ENCODE data around the gene BTBD9. TPM values are rescaled to one million over a fixed set of nuclear protein-coding genes. Genes with fewer than 3 reads are reported as not detected.

The BTBD9 gene
- total and polyA plus RNA-seq, 5 donors from 2014 or later: 11.6 to 79.7 (median 16.7) TPM

DNA sequence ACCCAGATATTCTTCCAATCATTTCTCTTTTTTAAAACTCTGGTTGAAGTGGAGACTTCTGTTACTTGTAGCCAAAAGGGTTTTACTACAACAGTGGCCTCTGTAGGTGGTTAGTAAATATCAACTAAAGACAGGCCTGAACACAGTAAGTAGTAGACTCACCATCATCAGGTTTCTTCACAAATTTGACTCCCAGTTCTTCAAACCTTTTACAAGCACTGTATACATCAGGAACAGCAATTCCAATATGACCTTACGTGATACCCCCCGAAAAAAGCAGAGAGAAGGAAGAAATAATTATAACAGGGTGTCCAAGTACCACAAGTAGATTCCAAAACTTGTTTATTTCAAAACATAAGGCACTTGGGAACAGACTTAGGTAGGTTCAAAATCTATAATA lies 42.1 kb upstream of the BTBD9 start:
- H3K27ac ChIP-seq (ENCODE audit: insufficient read depth, low read length, poor library complexity, severe bottlenecking): no peak overlapping the region
- H3K4me3 ChIP-seq (ENCODE audit: low read depth, low read length): no peak overlapping the region
- Mint-ChIP-seq H3K27ac (no peak overlapping the region), H3K27me3 (no peaks in the 10 kb centered on the region), H3K4me1 (peaks cover 0 to 9% (median 3%) of the 10 kb centered on the region in 4 donors), H3K36me3 (peaks cover 24% of the 10 kb centered on the region), H3K4me3 (no peak overlapping the region), H3K9me3 (no peaks in the 10 kb centered on the region)
- H3K9me3 ChIP-seq (ENCODE audit: control insufficient read depth in 2 of 2, low read length in 2 of 2): no peaks in the 10 kb centered on the region
- H3K27me3 ChIP-seq (ENCODE audit: control insufficient read depth, insufficient read depth, low read length): no peaks in the 10 kb centered on the region
- H3K36me3 ChIP-seq (ENCODE audit: control insufficient read depth, insufficient read depth, low read length): peaks cover 40% of the 10 kb centered on the region
- H3K4me1 ChIP-seq (ENCODE audit: control insufficient read depth, insufficient read depth, low read length, poor library complexity, severe bottlenecking): no peaks in the 10 kb centered on the region
- no peak for ATAC-seq (ENCODE audit: low read depth in 2 of 2)
- DNase-seq: no peak

DNA sequence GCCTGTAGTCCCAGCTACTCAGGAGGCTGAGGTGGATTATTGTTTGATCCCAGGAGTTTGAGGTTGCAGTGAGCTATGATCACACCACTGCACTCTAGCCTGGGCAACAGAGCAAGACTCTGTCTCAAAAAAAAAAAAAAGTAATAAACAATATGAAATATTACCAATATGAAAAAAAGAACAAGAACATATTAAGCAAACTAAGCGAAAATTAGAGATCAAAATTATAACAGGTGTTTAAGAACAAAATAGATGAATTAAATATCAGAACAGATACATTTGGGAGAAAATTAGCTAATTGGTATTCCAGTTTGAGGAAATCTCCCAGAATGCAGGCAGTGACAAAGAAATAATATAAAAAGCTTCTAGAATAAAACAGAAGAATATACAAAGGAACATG lies 39.9 kb upstream of the BTBD9 start:
- Mint-ChIP-seq H3K36me3 (peaks cover 43% of the 10 kb centered on the region), H3K27me3 (no peaks in the 10 kb centered on the region), H3K27ac (no peak overlapping the region), H3K4me1 (peaks cover 0 to 5% (median 0%) of the 10 kb centered on the region in 4 donors), H3K4me3 (no peak overlapping the region), H3K9me3 (no peaks in the 10 kb centered on the region)
- Histone ChIP-seq H3K27ac (ENCODE audit: insufficient read depth, low read length, poor library complexity, severe bottlenecking) (no peak overlapping the region), H3K36me3 (ENCODE audit: control insufficient read depth, insufficient read depth, low read length) (peaks cover 50% of the 10 kb centered on the region), H3K4me1 (ENCODE audit: control insufficient read depth, insufficient read depth, low read length, poor library complexity, severe bottlenecking) (no peaks in the 10 kb centered on the region), H3K4me3 (ENCODE audit: low read depth, low read length) (no peak overlapping the region), H3K9me3 (ENCODE audit: control insufficient read depth in 2 of 2, low read length in 2 of 2) (no peaks in the 10 kb centered on the region), H3K27me3 (ENCODE audit: control insufficient read depth, insufficient read depth, low read length) (no peaks in the 10 kb centered on the region)
- no peak for DNase-seq
- ATAC-seq (ENCODE audit: low read depth in 2 of 2): no peak

DNA sequence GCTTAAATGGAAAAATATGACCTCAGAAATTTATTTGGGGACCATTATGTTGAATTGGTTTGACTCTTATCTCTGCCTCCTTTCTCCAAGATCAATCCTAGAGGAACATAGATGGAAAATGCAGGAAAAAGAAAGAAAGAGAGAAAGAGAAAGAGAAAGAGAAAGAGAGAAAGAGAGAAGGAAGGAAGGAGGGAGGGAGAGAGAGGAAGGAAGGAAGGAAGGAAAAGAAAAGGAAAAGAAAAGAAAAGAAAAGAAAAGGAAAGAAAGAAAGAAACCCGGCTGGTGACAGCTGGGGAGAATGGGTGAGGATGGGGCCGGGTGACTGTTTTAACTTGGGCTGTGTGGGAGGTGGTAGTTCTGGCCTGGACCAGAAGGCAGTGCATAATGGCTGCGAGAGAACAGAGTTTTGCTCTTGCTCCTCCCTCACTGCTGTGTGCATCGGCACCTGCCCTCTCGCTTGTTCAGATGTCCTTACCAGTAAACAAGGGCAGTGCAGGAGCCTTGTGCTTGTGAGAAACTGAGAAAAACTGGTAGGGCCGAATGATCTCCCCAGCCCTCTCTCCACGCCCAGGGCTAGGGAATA lies 38.5 kb upstream of the BTBD9 start:
- Mint-ChIP-seq H3K4me1 (peaks cover 0 to 10% (median 6%) of the 10 kb centered on the region in 4 donors), H3K27ac (peak overlapping the region in 1 of 3 donors; percentile 63)

DNA sequence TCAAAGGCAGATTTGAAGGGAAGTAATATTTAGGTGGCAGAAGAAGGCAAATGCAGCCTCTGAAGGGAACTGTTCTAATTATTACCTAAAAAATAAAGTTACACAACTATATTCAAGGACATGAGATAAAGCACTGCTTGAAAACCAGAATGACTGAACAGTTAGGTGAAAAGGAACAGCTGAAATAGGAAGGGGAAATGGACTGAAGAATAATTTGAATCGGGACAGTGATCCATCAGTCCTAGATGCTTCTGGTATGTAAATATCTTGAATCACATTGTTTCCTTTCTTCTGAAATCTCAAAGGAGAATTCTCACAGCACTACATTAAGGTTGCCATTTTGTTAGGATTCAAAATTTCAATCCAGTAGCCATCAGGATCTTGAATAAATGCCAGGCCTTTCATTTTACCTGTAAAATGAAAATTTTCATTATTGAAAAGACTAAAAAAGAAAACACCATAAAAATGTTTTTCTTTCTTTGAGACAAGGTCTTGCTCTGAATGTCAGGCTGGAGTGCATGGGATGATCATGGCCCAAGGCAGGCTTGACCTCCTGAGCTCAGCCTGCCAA lies 37.3 kb upstream of the BTBD9 start:
- no peaks in the 10 kb centered on the region for H3K4me1 ChIP-seq (ENCODE audit: control insufficient read depth, insufficient read depth, low read length, poor library complexity, severe bottlenecking)
- H3K9me3 ChIP-seq (ENCODE audit: control insufficient read depth in 2 of 2, low read length in 2 of 2): no peaks in the 10 kb centered on the region
- H3K4me3 ChIP-seq (ENCODE audit: low read depth, low read length): no peak overlapping the region
- Mint-ChIP-seq H3K27me3 (no peaks in the 10 kb centered on the region), H3K36me3 (peaks cover 38% of the 10 kb centered on the region), H3K4me3 (no peak overlapping the region), H3K9me3 (no peaks in the 10 kb centered on the region), H3K27ac (peak overlapping the region in 1 of 3 donors; percentile 82), H3K4me1 (peaks cover 0 to 10% (median 7%) of the 10 kb centered on the region in 4 donors)
- H3K36me3 ChIP-seq (ENCODE audit: control insufficient read depth, insufficient read depth, low read length): peaks cover 33% of the 10 kb centered on the region
- no peaks in the 10 kb centered on the region for H3K27me3 ChIP-seq (ENCODE audit: control insufficient read depth, insufficient read depth, low read length)
- ATAC-seq (ENCODE audit: low read depth in 2 of 2): no peak
- no peak for DNase-seq
- no peak overlapping the region for H3K27ac ChIP-seq (ENCODE audit: insufficient read depth, low read length, poor library complexity, severe bottlenecking)

More for the DNA sequence above, 38.5 kb upstream of the BTBD9 start:
- Mint-ChIP-seq H3K4me3 (no peak overlapping the region), H3K9me3 (no peaks in the 10 kb centered on the region), H3K36me3 (peaks cover 44% of the 10 kb centered on the region), H3K27me3 (no peaks in the 10 kb centered on the region)
- Histone ChIP-seq H3K4me3 (ENCODE audit: low read depth, low read length) (no peak overlapping the region), H3K9me3 (ENCODE audit: control insufficient read depth in 2 of 2, low read length in 2 of 2) (no peaks in the 10 kb centered on the region), H3K27ac (ENCODE audit: insufficient read depth, low read length, poor library complexity, severe bottlenecking) (no peak overlapping the region), H3K36me3 (ENCODE audit: control insufficient read depth, insufficient read depth, low read length) (peaks cover 45% of the 10 kb centered on the region), H3K27me3 (ENCODE audit: control insufficient read depth, insufficient read depth, low read length) (no peaks in the 10 kb centered on the region), H3K4me1 (ENCODE audit: control insufficient read depth, insufficient read depth, low read length, poor library complexity, severe bottlenecking) (no peaks in the 10 kb centered on the region)
- DNase-seq (no peak), ATAC-seq (ENCODE audit: low read depth in 2 of 2) (no peak)

DNA sequence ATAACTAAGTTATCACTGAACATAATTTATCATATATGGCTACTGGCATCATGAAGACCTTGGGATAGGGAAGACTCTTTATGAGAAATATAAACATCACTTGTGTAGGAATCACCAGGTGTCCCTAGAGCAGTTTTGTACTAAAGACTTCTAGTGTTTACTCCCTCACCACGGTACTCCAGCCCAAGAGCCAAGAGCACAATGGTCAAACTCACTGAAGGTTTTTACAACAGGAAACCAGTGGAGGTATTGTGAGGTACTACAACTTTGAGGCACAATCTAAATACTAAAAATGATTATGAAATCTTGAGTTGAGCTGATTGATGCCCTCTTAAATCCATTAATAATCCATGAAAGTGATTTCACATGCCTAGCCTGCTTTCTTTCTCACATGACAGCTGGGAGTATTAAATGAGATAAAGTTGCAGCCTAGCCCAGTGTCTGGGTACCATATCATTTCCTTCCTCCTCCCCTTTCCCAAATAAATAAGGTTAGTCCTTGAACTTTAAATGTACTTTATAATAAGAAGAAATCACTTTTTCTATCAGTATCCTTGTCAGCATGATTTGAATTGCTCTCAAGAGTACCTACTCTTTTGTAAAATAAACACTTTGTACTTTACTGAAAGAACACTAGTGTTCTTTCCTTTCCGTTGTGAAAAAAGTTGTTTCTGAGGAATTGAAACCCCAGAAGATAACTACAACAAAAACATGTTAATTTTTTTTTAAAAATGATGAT lies 36.7 kb upstream of the BTBD9 start:
- Mint-ChIP-seq H3K36me3 (peaks cover 31% of the 10 kb centered on the region), H3K4me3 (no peak overlapping the region), H3K27me3 (no peaks in the 10 kb centered on the region), H3K27ac (no peak overlapping the region), H3K9me3 (no peaks in the 10 kb centered on the region), H3K4me1 (peaks cover 0 to 10% (median 9%) of the 10 kb centered on the region in 4 donors)
- DNase-seq (no peak), ATAC-seq (ENCODE audit: low read depth in 2 of 2) (no peak)
- Histone ChIP-seq H3K9me3 (ENCODE audit: control insufficient read depth in 2 of 2, low read length in 2 of 2) (no peaks in the 10 kb centered on the region), H3K4me3 (ENCODE audit: low read depth, low read length) (no peak overlapping the region), H3K4me1 (ENCODE audit: control insufficient read depth, insufficient read depth, low read length, poor library complexity, severe bottlenecking) (no peaks in the 10 kb centered on the region), H3K36me3 (ENCODE audit: control insufficient read depth, insufficient read depth, low read length) (peaks cover 26% of the 10 kb centered on the region), H3K27me3 (ENCODE audit: control insufficient read depth, insufficient read depth, low read length) (no peaks in the 10 kb centered on the region), H3K27ac (ENCODE audit: insufficient read depth, low read length, poor library complexity, severe bottlenecking) (no peak overlapping the region)

DNA sequence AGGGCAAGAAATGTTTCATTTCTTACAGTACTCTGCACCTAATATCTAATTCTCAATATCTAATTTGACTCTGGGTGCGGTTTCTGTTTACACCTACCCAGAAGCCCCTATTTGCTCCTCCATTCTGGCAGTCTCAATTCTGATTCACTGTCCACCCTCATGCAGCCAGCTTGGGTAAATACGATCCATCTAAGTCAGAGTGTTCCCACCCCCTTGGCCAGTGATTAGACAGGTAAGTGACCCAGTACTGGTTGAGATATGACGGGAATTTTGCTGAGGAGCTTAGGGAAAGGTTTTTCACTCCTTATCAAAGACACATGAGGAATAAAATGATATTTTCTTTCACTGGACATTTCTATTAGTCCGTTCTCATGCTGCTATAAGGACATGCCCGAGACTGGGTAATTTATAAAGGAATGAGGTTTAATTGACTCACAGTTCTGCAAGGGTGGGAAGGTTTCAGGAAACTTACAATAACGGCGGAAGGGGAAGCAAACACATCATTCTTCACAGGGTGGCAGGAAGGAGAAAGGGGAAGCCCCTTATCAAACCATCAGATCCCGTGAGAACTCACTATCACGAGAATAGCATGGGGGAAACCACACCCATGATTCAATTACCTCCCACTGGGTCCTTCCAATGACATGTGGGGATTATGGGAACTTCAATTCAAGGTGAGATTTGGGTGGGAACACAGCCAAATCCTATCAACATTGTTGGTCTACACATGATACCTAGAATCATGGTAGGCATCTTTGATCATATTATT lies 33.9 kb upstream of the BTBD9 start:
- ATAC-seq (ENCODE audit: low read depth in 2 of 2) (no peak), DNase-seq (peak in 1 of 3 donors; percentile 31)
- H3K27me3 Mint-ChIP-seq: no peaks in the 10 kb centered on the region
- H3K27ac Mint-ChIP-seq: no peak overlapping the region
- H3K4me1 Mint-ChIP-seq: peaks cover 0 to 10% (median 9%) of the 10 kb centered on the region in 4 donors
- Histone ChIP-seq H3K36me3 (ENCODE audit: control insufficient read depth, insufficient read depth, low read length) (peaks cover 20% of the 10 kb centered on the region), H3K27me3 (ENCODE audit: control insufficient read depth, insufficient read depth, low read length) (no peaks in the 10 kb centered on the region), H3K9me3 (ENCODE audit: control insufficient read depth in 2 of 2, low read length in 2 of 2) (no peaks in the 10 kb centered on the region), H3K4me1 (ENCODE audit: control insufficient read depth, insufficient read depth, low read length, poor library complexity, severe bottlenecking) (no peaks in the 10 kb centered on the region), H3K4me3 (ENCODE audit: low read depth, low read length) (no peak overlapping the region), H3K27ac (ENCODE audit: insufficient read depth, low read length, poor library complexity, severe bottlenecking) (no peak overlapping the region)
- H3K4me3 Mint-ChIP-seq: no peak overlapping the region
- no peaks in the 10 kb centered on the region for H3K9me3 Mint-ChIP-seq
- H3K36me3 Mint-ChIP-seq: peaks cover 31% of the 10 kb centered on the region

DNA sequence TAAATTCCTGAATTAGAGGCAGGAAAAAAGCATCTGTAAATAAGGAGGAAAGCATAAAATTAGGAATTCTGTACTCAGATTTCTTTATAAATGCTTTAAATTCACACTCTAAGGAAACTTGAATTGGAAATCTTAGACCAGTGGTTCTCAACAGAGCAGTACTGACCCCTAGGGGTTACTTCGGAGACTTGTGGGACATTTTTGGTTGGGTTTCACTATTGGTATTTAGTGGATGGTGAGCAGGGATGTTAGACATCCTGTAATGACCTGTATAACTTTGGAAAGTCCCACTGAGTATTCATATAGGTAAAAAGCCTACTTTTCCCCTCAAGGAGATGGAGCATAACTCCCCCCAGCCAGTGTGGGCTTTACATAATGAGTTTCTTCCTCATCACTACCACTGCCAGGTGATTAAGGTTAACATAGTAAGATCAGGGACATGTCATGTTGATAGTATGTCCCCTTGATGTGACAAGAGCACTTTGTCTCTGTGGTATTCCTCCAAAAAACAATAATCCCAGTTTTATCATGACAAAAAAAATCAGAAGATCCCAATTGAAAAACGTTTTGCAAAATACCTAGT lies 32.2 kb upstream of the BTBD9 start:
- DNase-seq (peak; percentile 9 to 70 (median 55)), ATAC-seq (ENCODE audit: low read depth in 2 of 2) (peak; percentile 72 to 81)
- Mint-ChIP-seq H3K27ac (peak overlapping the region in 2 of 3 donors; percentile 28 to 48), H3K4me1 (peaks cover 0 to 10% (median 9%) of the 10 kb centered on the region in 4 donors), H3K27me3 (no peaks in the 10 kb centered on the region), H3K36me3 (peaks cover 21% of the 10 kb centered on the region), H3K9me3 (no peaks in the 10 kb centered on the region), H3K4me3 (no peak overlapping the region)
- H3K9me3 ChIP-seq (ENCODE audit: control insufficient read depth in 2 of 2, low read length in 2 of 2): no peaks in the 10 kb centered on the region
- no peaks in the 10 kb centered on the region for H3K4me1 ChIP-seq (ENCODE audit: control insufficient read depth, insufficient read depth, low read length, poor library complexity, severe bottlenecking)
- H3K4me3 ChIP-seq (ENCODE audit: low read depth, low read length): no peak overlapping the region
- peaks cover 17% of the 10 kb centered on the region for H3K36me3 ChIP-seq (ENCODE audit: control insufficient read depth, insufficient read depth, low read length)
- H3K27ac ChIP-seq (ENCODE audit: insufficient read depth, low read length, poor library complexity, severe bottlenecking): no peak overlapping the region
- H3K27me3 ChIP-seq (ENCODE audit: control insufficient read depth, insufficient read depth, low read length): no peaks in the 10 kb centered on the region

Measured in CD4-positive, CD25-positive, alpha-beta regulatory T cell (primary cell).